ENCODE results near the gene BRD1. TPM values are rescaled to one million over a fixed set of nuclear protein-coding genes. Genes with fewer than 3 reads are reported as not detected.
"Not testable (repeated sequence)": the region's sequence is repeated elsewhere in the genome, so short reads cannot be mapped to it uniquely, and the experiment has no call there.

Gene BRD1
- total RNA-seq, 2 experiments from 2014 or later: 22.7 to 23.2 TPM

DNA sequence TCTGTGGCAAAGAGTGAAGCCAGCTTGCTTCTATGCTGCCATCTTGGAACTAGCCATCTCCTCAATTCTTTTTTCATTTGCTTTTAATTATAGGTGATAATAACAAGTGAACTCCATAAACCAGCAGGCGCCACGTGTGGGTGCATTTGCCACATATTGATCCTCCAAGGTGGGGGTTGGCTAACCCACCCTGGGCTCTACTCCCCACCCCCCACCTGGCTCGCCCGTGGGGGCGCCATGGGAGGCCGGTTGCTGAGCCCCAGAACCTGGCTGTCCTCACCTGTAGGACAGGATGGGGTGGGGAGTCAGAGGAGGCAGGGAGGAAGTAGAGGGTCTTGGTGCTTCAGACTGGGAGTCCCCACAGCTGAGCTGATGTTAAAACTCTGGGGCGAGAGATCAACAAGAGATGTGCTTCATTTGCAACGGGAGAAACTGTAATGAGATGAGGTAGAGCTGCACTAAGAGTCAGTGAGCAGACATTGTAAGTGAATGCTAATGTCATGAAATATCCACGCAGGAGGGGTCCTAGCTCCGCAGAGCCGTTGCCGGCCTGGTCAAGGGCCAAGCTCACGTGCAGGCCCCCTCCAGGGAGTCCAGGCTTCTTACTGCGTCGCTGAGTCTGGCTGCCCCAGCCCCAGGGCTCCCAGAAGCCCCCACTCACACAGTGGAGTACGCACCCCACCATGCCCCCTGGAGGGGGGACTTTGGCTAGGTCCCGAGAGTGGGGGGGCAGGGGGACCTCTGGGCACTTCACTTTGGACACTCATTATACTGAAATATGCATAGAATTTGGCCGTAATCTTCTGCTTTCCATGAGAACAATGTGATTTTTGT is 59.4 kb downstream of the BRD1 start:
- DNase-seq: no peak
- Mint-ChIP-seq H3K27me3 (no peaks in the 10 kb centered on the region), H3K27ac (no peak overlapping the region), H3K4me1 (peaks cover 1% of the 10 kb centered on the region), H3K9me3 (peaks cover 7% of the 10 kb centered on the region), H3K4me3 (no peak overlapping the region), H3K36me3 (peaks cover 5% of the 10 kb centered on the region)

DNA sequence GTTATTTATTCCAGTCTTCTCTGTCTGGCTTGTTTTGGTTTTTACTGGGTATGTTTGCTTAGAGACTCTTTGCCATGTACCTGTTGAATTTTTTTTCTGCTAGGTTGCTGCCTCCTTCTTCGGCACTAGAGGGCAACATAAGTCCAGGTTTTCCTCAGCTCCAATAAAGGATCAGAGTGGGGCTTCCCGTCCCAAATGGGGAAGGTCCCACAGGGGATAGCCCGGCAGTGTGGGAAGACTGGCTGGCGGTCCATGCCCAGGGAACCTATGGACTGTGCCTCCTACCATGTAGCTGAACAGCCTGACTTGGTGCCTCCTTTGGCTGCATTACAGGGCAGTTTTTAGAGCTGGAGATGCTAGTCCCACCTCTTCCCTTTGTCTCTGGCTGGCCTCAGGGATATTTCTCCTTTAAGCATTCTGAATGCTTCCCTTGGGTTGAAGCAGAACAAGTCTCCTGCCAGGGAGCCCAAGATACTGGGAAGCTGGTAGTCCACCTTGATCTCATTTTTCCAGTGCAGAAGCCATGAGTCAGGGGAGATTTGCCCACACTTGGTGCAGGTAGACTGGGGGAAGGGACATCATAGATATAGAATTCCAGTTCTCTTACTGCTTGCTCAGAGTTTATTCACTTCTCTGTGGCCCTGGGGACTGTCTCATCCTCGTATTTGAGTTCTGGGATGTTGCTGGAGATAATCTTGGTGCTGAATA is 60.2 kb downstream of the BRD1 start:
- Mint-ChIP-seq H3K4me1 (peaks cover 1% of the 10 kb centered on the region), H3K9me3 (peaks cover 7% of the 10 kb centered on the region), H3K27ac (no peak overlapping the region), H3K27me3 (no peaks in the 10 kb centered on the region), H3K4me3 (no peak overlapping the region), H3K36me3 (peaks cover 5% of the 10 kb centered on the region)
- DNase-seq: no peak

DNA sequence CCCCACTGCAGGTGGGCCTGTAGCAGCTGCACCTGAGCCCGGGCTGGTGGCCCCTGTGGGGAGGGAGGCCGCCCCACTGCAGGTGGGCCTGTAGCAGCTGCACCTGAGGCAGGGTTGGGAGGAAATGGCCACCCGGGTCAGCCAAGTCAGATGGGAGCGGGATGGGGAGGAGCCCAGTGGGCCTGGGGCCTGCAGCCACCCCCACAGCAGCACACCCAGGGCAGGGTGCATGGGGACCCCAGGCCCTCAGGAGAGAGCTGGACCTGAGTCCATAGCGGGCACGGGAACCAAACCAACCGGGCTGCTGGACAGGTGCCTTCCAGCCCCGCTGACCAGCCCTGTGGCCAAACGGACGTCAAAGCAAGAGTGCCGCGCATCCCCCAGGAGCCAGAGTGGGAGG is 61.7 kb downstream of the BRD1 start:
- Mint-ChIP-seq H3K27ac (no peak overlapping the region), H3K4me1 (peaks cover 11% of the 10 kb centered on the region), H3K27me3 (no peaks in the 10 kb centered on the region), H3K9me3 (peaks cover 7% of the 10 kb centered on the region), H3K36me3 (peaks cover 5% of the 10 kb centered on the region), H3K4me3 (no peak overlapping the region)
- no peak for DNase-seq

DNA sequence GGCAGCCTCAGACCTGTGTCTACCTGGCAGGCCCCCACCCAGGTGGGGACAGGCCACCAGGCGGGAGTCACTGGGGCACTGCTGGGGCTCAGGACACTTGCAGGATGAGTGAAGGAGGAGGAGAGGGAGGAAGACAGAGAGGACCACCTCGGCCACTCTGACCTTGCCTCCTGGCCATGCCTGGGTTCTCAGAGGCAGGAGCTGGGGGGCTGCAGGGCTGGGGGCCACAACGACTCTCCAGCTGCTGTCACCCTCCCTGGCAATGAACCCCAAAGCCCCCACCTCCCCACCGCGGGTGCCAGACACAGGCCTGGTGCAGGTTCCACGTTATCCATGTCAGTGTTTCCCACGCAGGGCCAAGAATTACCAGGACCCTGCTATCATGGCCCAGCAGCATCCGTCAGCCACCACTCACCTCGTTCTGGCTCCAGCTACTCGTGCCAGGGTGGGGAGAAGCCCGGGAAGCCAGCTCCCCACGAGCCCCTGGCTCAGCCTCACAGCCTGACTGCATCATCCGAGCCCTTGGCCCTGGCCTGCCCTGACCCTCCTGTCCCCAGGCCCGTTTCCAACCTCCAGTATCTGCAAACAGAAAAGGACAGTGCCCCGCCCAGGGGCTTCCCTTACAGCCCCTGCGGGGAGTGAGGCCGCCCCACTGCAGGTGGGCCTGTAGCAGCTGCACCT is 62.4 kb downstream of the BRD1 start:
- Mint-ChIP-seq H3K27ac (no peak overlapping the region), H3K27me3 (no peaks in the 10 kb centered on the region), H3K9me3 (peaks cover 7% of the 10 kb centered on the region), H3K36me3 (peaks cover 5% of the 10 kb centered on the region), H3K4me3 (no peak overlapping the region), H3K4me1 (peaks cover 16% of the 10 kb centered on the region)
- DNase-seq: no peak

DNA sequence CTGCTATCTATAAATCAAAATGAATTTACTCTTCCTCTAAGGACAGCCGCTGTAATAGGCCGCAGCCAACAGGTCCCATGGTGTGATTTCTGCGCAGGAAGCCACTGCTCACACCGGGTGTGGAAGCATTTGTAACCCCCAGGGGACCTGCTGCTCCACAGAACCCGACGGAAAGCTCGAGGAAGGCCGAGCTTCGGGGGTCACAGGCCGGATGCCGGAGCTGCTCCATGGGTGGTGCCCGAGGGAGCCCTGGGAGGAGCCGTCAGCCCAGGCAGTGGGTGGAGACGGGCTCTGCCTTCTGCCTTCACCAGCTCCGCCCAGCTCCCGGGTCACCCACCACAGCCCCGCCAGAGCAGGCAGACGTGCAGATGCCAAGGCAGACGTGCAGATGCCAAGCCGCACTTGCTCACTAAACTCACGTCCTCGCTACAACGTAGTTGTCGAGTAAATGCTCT is 63.5 kb downstream of the BRD1 start:
- H3K4me3 Mint-ChIP-seq: no peak overlapping the region
- H3K27me3 Mint-ChIP-seq: no peaks in the 10 kb centered on the region
- peaks cover 7% of the 10 kb centered on the region for H3K9me3 Mint-ChIP-seq
- H3K27ac Mint-ChIP-seq: no peak overlapping the region
- DNase-seq: no peak
- H3K4me1 Mint-ChIP-seq: peaks cover 18% of the 10 kb centered on the region
- H3K36me3 Mint-ChIP-seq: peaks cover 5% of the 10 kb centered on the region

DNA sequence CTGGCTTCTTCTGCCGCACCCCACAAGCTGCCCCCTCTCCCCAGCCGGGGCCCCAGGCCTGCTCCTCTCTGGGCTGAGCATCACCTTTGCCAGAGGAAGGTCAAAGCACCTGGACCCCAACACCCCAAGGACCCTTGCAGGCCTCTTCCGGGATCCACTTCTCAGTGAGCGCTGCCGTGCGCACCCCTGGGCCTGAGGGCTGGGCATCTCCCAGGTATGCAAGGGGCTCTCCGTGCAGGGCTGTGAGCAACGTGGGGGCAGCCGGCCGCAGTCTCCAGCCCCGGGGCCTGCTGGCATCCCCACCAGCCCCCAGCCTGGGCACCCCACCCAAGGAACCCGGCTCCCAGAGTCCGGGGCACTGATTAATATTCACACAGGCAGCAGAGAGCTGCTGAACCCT is 64.0 kb downstream of the BRD1 start:
- Mint-ChIP-seq H3K27me3 (no peaks in the 10 kb centered on the region), H3K4me3 (no peak overlapping the region)

DNA sequence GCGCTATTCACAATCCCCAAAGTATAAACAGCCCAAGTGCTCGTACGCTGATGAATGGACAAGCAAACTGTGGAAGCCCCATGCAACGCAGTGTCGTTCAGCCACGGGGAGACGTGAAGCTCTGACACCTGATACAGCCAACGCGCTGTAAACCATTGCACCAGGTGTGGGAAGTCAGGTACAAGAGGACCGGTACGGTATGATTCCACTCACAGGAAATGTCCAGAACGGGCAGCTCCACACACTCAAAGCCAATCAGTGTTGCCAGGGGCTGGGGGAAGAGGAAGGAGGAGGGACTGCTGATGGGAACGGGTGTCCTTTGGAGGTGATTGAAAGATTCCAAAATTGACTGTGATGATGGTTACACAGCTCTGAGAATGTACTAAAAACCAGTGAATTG is 64.5 kb downstream of the BRD1 start:
- peaks cover 7% of the 10 kb centered on the region for H3K9me3 Mint-ChIP-seq
- peaks cover 18% of the 10 kb centered on the region for H3K4me1 Mint-ChIP-seq
- peaks cover 5% of the 10 kb centered on the region for H3K36me3 Mint-ChIP-seq
- H3K27ac Mint-ChIP-seq: no peak overlapping the region
- no peak for DNase-seq
- no peak overlapping the region for H3K4me3 Mint-ChIP-seq
- no peaks in the 10 kb centered on the region for H3K27me3 Mint-ChIP-seq

More for the DNA sequence above, 64.0 kb downstream of the BRD1 start:
- peaks cover 18% of the 10 kb centered on the region for H3K4me1 Mint-ChIP-seq
- H3K36me3 Mint-ChIP-seq: peaks cover 5% of the 10 kb centered on the region
- DNase-seq: no peak
- peaks cover 7% of the 10 kb centered on the region for H3K9me3 Mint-ChIP-seq
- H3K27ac Mint-ChIP-seq: no peak overlapping the region

DNA sequence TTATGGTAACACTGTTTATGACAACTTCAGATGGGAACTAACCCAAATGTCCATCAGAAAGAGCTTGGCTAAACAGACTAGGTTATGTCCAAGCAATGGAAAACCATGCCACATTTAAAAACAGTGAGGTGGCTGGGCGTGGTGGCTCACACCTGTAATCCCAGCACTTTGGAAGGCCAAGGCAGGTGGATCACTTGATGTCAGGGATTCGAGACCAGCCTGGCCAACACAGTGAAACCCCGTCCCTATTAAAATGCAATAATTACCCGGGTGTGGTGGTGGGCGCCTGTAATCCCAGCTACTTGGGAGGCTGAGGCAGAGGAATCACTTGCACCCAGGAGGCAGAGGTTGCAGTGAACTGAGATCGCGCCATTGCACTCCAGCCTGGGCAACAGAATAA is 65.1 kb downstream of the BRD1 start:
- H3K9me3 Mint-ChIP-seq, H3K36me3 Mint-ChIP-seq, H3K4me3 Mint-ChIP-seq, H3K27me3 Mint-ChIP-seq, DNase-seq, H3K27ac Mint-ChIP-seq: not testable (repeated sequence)
- peaks cover 18% of the 10 kb centered on the region for H3K4me1 Mint-ChIP-seq

DNA sequence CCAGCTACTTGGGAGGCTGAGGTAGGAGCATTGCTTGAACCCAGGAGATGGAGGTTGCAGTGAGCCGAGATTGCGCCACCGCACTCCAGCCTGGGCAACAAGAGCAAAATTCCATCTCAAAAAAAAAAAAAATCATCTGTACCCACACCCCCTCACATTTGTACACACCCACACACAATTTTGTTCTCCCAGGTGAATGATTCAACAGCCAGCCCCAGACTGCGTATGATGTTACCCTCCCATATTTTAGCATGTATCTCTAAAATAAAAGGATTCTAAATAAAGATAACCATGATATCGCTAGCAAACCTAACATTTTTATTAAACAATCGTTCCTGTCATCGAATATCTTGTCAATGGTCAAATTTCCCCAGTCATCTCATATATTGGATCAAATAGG is 65.8 kb downstream of the BRD1 start:
- peaks cover 17% of the 10 kb centered on the region for H3K4me1 Mint-ChIP-seq
- no peaks in the 10 kb centered on the region for H3K27me3 Mint-ChIP-seq
- no peak overlapping the region for H3K4me3 Mint-ChIP-seq
- H3K9me3 Mint-ChIP-seq: peaks cover 2% of the 10 kb centered on the region
- no peak overlapping the region for H3K27ac Mint-ChIP-seq
- no peaks in the 10 kb centered on the region for H3K36me3 Mint-ChIP-seq
- no peak for DNase-seq

DNA sequence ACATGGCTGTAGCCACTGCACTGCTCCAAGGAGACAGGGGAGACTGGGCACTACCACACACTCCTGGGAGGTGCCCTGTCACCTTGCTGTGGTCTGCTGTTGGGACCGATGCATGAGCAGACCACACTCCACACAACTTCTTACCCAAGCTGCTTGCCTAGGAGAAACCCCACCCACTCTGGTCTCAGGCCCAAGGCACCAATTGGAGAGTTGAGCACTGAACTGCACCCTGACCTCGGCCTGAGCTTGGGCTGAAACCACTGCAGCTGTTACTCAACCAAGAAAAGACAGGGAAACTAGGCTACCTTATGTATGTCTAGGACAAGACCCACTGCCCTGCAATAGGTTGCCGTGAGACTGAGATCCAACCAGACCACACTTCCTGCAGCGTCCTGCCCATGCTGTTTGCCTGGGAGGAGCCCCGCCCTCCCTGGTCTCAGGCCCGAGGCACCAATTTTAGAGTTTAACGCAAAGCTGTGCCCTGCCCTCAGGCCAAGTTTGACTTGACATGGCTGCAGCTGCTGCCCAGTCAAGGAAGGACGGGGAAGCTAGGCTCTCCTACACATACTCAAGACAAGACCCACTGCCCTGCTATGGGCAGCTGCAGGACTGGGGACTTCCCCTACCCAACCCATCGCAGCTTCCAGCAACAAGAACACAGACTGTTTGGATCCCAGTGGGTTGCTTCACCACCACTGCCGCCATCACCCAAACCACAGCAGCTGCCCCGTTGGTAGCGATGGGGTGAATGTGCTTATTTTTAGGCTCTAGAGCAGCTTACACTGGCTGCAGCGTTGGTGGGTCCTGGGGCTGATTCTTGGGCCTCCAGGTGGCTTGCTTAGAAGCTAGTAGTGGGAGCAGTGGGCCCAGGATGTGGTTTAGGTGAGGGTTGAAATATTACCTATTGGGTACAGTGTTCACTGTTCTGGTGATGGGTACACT is 66.8 kb downstream of the BRD1 start:
- Mint-ChIP-seq H3K27me3 (no peaks in the 10 kb centered on the region), H3K4me3 (no peak overlapping the region), H3K4me1 (peaks cover 17% of the 10 kb centered on the region), H3K27ac (no peak overlapping the region), H3K36me3 (no peaks in the 10 kb centered on the region), H3K9me3 (no peaks in the 10 kb centered on the region)
- DNase-seq: no peak

DNA sequence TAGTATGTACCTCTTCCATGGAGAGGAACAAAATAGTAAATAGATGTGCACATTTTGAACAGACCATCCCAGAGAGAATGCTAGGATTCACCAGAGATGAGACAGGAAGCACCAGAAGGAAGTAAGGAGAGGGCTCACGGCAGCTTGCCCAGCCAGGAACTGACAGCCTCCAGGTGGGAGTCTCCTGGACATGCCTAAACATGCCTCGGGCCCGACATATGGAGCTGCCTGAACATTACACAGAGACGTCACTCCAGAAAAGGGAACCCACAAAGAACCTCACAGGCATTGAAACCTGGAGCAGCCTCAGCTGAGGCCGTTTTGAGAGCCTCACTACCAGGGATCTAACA is 67.4 kb downstream of the BRD1 start:
- H3K27me3 Mint-ChIP-seq: no peaks in the 10 kb centered on the region
- no peak overlapping the region for H3K4me3 Mint-ChIP-seq
- no peak overlapping the region for H3K27ac Mint-ChIP-seq

DNA sequence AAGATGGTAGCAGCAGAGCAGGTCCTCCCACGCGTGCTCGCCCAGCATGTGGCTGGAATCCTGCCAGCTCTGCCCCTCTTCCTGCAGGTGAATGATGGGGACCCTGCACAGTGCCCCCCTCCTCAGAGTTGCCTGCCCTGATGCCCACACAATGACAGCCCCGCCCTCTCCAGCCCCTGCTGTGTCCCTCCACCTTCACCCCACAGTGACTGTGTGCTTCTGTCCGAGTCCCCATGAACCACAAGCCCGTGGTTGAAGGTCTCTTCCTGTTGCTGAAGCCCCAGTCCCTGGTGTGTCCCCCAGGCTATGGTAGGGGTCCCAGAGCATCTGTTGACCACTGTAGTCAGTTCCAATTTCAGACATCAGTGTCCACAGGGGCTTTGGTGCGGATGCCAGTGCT is 71.0 kb downstream of the BRD1 start:
- no peak for DNase-seq
- Mint-ChIP-seq H3K9me3 (no peaks in the 10 kb centered on the region), H3K4me3 (no peak overlapping the region), H3K27me3 (no peaks in the 10 kb centered on the region), H3K27ac (no peak overlapping the region), H3K4me1 (peaks cover 12% of the 10 kb centered on the region), H3K36me3 (no peaks in the 10 kb centered on the region)

More for the DNA sequence above, 67.4 kb downstream of the BRD1 start:
- H3K4me1 Mint-ChIP-seq: peaks cover 17% of the 10 kb centered on the region
- DNase-seq: no peak
- no peaks in the 10 kb centered on the region for H3K36me3 Mint-ChIP-seq
- no peaks in the 10 kb centered on the region for H3K9me3 Mint-ChIP-seq

DNA sequence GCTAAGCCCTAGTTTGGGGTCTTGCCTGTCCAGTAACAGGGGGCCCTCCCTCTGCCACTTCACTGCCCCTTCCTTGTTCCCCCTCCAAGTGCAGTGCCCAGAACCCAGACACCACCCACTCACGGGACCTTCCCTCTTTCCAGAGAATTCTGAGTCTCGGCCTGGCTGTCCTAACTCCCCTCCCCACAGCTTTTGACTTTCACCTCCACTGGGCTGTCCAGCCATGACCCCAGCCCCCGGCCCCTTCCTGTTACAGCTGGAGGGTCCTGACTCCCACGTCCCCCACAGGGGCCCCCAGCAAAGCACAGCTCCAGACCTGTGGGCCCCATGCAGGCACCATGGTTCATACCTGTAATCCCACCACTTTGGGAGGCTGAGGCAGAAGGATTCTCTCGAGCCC is 71.5 kb downstream of the BRD1 start:
- no peak overlapping the region for H3K27ac Mint-ChIP-seq
- no peak for DNase-seq
- no peak overlapping the region for H3K4me3 Mint-ChIP-seq
- peaks cover 10% of the 10 kb centered on the region for H3K4me1 Mint-ChIP-seq
- H3K9me3 Mint-ChIP-seq: no peaks in the 10 kb centered on the region
- no peaks in the 10 kb centered on the region for H3K27me3 Mint-ChIP-seq
- H3K36me3 Mint-ChIP-seq: no peaks in the 10 kb centered on the region

DNA sequence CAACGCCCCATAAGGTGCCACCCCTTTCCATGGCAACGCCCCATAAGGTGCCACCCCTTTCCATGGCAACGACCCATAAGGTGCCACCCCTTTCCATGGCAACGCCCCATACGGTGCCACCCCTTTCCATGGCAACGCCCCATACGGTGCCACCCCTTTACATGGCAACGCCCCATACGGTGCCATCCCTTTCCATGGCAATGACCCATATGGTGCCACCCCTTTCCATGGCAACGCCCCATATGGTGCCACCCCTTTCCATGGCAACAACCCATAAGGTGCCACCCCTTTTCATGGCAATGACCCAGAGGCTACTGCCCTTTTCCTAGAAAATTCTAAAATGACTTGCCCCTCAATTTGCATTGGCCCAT is 72.1 kb downstream of the BRD1 start:
- H3K4me1 Mint-ChIP-seq: peaks cover 4% of the 10 kb centered on the region
- H3K4me3 Mint-ChIP-seq: no peak overlapping the region
- no peaks in the 10 kb centered on the region for H3K27me3 Mint-ChIP-seq
- no peak overlapping the region for H3K27ac Mint-ChIP-seq
- no peak for DNase-seq
- H3K36me3 Mint-ChIP-seq: no peaks in the 10 kb centered on the region
- H3K9me3 Mint-ChIP-seq: no peaks in the 10 kb centered on the region

Data from activated naive CD8-positive, alpha-beta T cell treated with anti-CD3 and anti-CD28 coated beads for 36 hours (primary cell).